GM12801 (cell line): ENCODE results near the gene TCP11L2.

Experiments used
- CTCF ChIP-seq: IDR thresholded peaks from one replicate; pipeline ENCODE4 v1.5.1; 2011; ENCODE audit warnings: control low read depth; ENCODE audit not compliant: insufficient read length; ENCODE audit errors: extremely low read depth

The TCP11L2 gene

GRCh38 chr12:106302401-106303201 is at the start of gene TCP11L2:
Gene TCP11L2 (plus strand): TSS chr12:106302733. CDS start chr12:106311076, 8,343 bp downstream.
- no peak for TF ChIP-seq CTCF

- TF ChIP-seq CTCF: no peak
Measured at GRCh38 chr12:106254724-106255123, 47.8 kb upstream of the TCP11L2 start.

GRCh38 chr12:106255493-106255892 is 47.0 kb upstream of the TCP11L2 start:
- no peak for TF ChIP-seq CTCF

GRCh38 chr12:106255952-106256351 is 46.6 kb upstream of the TCP11L2 start:
- no peak for TF ChIP-seq CTCF

GRCh38 chr12:106256524-106256923 is 46.0 kb upstream of the TCP11L2 start:
- no peak for TF ChIP-seq CTCF

GRCh38 chr12:106258226-106258625 is 44.3 kb upstream of the TCP11L2 start:
- no peak for TF ChIP-seq CTCF

GRCh38 chr12:106258935-106259334 is 43.6 kb upstream of the TCP11L2 start:
- TF ChIP-seq CTCF: no peak
